Inflammatory macrophage treated with lipopolysaccharide for 4 hours (primary cell): ENCODE data around the gene PPM1M.
"Not testable (repeated sequence)": the region's sequence is repeated elsewhere in the genome, so short reads cannot be mapped to it uniquely, and the experiment has no call there.

Experiments
- DNase-seq: peaks from one replicate; pipeline ENCODE4 v3.0.0-alpha.2; 2020

Gene PPM1M

DNA sequence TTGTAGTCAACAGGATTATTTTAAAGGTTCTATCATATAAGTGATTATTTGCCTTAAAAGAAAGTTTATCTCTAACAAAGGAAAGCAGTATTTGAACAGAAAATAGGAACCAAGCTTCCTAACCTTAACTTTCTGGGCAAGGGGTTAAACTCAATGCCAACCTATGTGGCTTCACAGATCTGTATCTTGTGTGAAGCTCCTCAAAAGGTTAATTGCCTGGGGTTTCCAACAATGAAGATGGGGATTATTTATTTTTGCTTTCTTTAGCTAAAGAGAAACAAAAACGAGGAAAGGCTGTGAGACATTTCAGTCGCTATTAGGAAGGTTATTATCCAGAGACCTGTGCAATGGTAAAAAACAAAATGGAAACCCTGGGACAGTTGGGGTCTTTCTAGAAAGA, 34.0 kb downstream of the PPM1M start:
- DNase-seq: no peak

GRCh38 chr3:52280050-52280461, 34.5 kb downstream of the PPM1M start:
- DNase-seq: no peak

GRCh38 chr3:52281981-52282801, 36.6 kb downstream of the PPM1M start:
- peak; percentile 19 for DNase-seq

DNA sequence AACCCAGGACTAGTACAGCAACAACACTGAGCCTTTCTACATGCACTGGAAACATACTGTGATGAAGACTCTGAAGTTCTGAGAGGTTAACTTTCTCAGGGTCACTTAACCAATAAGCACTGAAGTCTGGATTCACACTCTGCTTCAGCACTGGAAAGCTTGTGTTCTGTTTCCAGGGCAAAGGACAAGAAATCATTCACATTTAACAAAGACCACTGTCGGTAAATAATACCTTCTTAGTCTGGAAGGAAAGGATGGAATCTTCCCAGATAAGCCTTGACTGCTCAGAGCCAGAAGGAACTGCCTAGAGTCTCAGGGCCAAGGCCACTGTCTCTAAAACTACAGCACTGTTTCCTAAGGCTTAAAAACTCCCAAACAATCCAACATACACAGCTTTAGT, 37.7 kb downstream of the PPM1M start:
- DNase-seq: no peak

GRCh38 chr3:52284051-52284450, 38.5 kb downstream of the PPM1M start:
- not testable (repeated sequence) for DNase-seq

DNA sequence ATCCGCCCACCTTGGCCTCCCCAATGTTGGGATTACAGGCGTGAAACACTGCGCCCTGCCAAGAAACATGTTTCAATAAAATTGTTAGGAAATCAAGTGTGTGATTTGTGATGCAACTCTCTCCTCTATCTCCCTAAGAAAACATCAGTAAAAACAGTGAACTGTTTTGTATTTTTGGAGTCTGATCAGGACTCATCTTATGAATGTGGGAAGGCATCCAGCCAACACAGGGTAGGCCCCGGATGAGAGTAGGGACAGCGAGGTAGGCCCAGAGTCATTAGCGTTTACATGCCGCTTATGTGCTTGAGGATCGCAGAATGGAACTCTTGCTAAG, 41.2 kb downstream of the PPM1M start:
- peak; percentile 45 for DNase-seq

- no peak for DNase-seq
These were observed 43.1 kb downstream of the PPM1M start for GRCh38 chr3:52288674-52289073.

GRCh38 chr3:52289338-52289746, 43.8 kb downstream of the PPM1M start:
- DNase-seq: no peak

DNA sequence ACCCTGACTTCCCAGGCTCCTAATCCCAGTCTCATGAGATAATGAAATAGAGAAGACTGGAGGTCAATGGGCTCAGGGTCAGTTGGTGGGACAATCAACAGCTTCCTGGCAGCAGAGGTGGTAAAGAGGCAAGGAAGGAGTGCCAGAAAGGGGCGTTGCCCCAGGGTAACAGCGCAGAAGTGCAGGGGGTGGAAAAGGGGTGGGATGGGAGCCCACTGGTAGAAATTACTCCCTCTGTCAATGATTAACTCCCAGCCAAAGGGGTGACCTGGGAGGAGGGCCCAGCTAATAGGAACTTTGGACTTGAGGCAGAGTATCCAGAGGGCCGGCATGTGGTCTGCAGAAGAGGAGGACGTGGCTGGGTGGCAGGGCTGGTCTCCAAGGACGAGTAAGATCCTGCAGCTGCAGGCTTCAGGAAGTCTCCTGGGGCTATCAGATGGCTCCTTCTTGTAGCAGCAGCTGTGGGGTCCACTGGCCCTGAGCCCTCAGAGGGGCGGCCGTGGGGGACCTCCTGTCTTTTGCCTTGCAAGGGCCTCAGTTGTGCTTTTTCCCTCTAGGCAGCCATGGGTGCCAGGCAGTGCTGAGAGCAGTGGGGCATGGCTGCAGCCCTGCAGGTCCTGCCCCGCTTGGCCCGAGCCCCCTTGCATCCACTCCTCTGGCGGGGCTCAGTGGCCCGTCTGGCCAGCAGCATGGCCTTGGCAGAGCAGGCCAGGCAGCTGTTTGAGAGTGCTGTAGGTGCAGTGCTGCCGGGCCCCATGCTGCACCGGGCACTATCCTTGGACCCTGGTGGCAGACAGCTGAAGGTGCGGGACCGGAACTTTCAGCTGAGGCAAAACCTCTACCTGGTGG, 44.4 kb downstream of the PPM1M start:
- DNase-seq: no peak

DNA sequence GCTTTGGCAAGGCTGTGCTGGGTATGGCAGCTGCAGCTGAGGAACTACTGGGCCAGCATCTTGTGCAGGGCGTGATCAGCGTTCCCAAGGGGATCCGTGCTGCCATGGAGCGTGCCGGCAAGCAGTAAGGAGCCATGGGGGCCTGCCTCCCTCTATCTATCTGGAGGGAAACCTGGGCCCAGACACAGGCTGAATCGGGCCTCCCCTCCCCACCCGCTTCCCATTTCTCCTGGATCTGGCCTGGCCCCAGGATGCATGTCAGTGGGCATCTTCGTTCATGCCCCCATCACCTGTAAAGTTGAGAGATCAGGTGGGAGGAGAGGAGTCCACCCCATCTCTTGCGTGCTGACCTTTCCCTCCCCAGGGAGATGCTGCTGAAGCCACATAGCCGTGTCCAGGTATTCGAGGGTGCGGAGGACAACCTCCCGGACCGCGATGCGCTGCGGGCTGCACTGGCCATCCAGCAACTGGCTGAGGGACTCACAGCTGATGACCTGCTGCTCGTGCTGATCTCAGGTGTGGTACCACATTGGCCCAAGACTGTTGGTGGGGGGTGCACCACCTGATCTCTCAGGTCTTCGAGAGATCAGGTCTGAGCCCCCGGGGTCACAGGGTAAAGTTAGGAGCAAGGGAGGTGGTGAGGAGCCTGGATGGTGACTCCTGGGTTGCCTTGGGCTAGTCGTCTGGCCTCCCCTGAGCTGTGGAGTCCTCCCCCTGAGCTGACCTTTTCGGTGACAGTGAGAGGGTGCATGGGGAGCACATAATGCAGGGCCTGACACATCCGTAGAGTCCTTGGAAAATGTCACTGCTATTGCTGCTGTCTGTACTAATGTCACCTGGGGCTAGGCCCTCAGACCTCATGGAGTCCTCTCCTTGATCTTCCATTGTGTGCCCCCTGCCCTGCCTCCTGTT, 45.3 kb downstream of the PPM1M start:
- DNase-seq: no peak

GRCh38 chr3:52291508-52292181, 46.1 kb downstream of the PPM1M start:
- peak; percentile 27 for DNase-seq

- DNase-seq: no peak
These were observed 46.9 kb downstream of the PPM1M start for GRCh38 chr3:52292247-52293065.

- no peak for DNase-seq
These were observed 48.1 kb downstream of the PPM1M start for GRCh38 chr3:52293491-52294319.

DNA sequence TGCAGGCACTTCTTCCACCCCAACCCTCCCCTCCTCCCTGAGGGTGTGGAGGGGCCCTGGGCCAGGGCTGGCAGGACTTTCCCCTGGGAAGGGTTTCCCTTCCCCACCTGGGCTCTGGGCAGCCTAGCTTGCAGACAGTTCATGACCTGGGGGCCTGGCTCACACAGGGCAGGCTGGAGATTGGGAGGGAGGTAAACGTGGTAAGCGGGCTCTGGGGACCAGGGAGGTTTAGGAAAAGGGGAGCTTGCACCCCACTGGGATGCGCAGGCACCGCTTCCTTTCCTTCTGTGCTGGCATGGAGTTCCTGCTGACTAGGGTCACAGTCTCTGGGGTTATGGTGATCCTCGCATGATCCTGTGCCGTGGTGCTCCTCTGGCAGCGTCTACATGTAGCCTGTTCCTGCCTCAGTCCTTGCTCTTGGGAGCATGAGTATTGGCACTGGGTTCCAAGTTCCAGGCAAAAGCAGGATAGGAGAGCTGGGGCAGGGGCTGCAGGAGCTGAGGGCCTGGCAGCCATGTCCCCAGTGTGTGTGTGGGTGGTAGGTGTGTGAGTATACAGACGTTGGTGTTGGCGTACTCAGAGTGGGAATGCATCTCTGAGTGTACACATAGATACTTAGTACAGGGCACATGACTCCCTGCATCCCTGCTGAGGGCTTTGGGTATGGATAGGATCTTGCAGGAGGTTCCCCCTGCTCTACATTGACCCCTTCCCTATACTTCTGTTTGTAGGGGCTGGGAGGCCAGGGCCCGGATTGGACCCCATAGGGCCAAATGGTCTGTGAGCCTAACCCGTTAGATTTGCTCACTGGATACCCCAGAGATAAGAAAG, 49.0 kb downstream of the PPM1M start:
- no peak for DNase-seq

GRCh38 chr3:52295671-52296208, 50.2 kb downstream of the PPM1M start:
- no peak for DNase-seq

DNA sequence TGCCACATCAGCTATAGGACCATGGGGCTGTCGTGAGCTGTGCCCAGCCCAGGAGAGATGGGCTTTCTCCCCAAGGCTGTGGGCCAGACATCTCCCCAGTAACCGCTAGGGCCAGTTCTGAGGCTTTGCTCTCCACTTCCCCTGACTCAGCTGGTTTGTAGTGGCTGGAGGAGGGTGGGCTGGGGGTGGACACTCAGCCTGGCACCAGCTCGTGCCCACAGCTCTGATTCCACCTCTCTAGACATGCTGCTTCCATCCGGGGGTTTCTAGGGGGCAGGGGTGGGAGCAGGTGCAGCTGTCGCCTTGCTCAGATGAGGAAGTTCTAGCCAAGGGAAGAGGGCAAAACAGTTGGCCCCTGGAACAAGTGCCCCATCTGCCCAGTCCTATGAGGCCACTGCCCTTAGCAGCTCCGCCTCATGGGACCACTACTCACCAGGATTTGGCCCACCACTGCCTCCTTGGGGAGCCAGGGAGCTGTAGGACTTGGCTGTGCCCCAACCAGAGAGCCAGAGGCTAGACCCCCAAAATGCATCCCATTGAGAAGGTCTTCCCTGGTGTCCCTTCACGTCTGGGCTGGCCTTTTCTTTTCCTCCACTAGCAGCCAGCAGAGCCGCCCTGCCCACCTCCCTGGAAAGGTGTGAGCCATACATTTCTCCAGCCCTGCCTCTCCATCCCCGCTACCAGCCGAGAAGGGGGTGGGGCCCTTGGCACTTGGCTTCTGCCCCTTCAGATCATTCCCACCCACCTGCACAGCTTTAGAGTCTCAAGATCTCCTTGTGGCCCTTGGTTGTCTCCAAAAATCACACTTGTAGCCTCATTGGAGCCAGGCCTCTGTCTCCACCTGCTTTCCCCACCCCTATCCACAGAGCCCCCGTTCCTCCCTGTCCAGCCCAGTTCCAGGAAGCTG, 51.9 kb downstream of the PPM1M start:
- no peak for DNase-seq

- DNase-seq: no peak
These were observed 52.9 kb downstream of the PPM1M start for GRCh38 chr3:52298149-52299098.
